ENCODE measurements around the gene RRBP1. TPM values are rescaled to one million over a fixed set of nuclear protein-coding genes. Genes with fewer than 3 reads are reported as not detected.

The RRBP1 gene
- total RNA-seq, 2 experiments from 2014 or later = 26.4 to 27.2 TPM

- Mint-ChIP-seq H3K4me1 (ENCODE audit: low read depth) (peaks cover 4% of the 10 kb centered on the region), H3K27me3 (no peaks in the 10 kb centered on the region), H3K27ac (no peak overlapping the region), H3K4me3 (no peak overlapping the region), H3K9me3 (no peaks in the 10 kb centered on the region), H3K36me3 (ENCODE audit: low read depth) (peaks cover 20% of the 10 kb centered on the region)
- Histone ChIP-seq H3K27ac (ENCODE audit: low read depth in 1 of 2, low read length in 2 of 2) (no peak overlapping the region), H3K36me3 (ENCODE audit: insufficient read depth, low read length) (peaks cover 40% of the 10 kb centered on the region), H3K27me3 (ENCODE audit: control insufficient read depth in 1 of 2, insufficient read depth in 2 of 2, low read length in 2 of 2) (no peaks in the 10 kb centered on the region), H3K4me1 (ENCODE audit: insufficient read depth, low read length) (peaks cover 6% of the 10 kb centered on the region), H3K9me3 (ENCODE audit: control insufficient read depth in 1 of 2, insufficient read depth in 1 of 2, low read length in 2 of 2) (no peaks in the 10 kb centered on the region), H3K4me3 (ENCODE audit: low read length) (no peak overlapping the region)
- CTCF ChIA-PET = interaction anchor here (1.3 to 1.5 kb wide), 2 partner anchors 82 to 114 kb away, joined by 6 to 9 read pairs; no protein-coding TSS in a partner anchor
- no peak for ATAC-seq (ENCODE audit: poor library complexity)
- no peak for TF ChIP-seq CTCF (IDR thresholded peaks at IDR 0.05)
- intact Hi-C loops (cut with DNase I, micrococcal nuclease) = no loop called here
- POLR2A ChIA-PET = interaction anchor here (1.3 kb wide), 1 partner anchor 113 kb away, joined by 3 read pairs; no protein-coding TSS in a partner anchor
- DNase-seq = peak in 1 of 14 experiments; percentile 4
Observed at GRCh38 chr20:17618673-17619013, 63.4 kb downstream of the RRBP1 start.

- peaks cover 4% of the 10 kb centered on the region for H3K4me1 Mint-ChIP-seq (ENCODE audit: low read depth)
- ChIA-PET POLR2A (interaction anchor here (1.3 kb wide), 1 partner anchor 113 kb away, joined by 3 read pairs; no protein-coding TSS in a partner anchor), CTCF (interaction anchor here (1.3 to 1.5 kb wide), 2 partner anchors 81 to 113 kb away, joined by 6 to 9 read pairs; no protein-coding TSS in a partner anchor)
- Histone ChIP-seq H3K4me1 (ENCODE audit: insufficient read depth, low read length) (peaks cover 7% of the 10 kb centered on the region), H3K36me3 (ENCODE audit: insufficient read depth, low read length) (peaks cover 38% of the 10 kb centered on the region), H3K4me3 (ENCODE audit: low read length) (no peak overlapping the region), H3K27ac (ENCODE audit: low read depth in 1 of 2, low read length in 2 of 2) (no peak overlapping the region), H3K27me3 (ENCODE audit: control insufficient read depth in 1 of 2, insufficient read depth in 2 of 2, low read length in 2 of 2) (no peaks in the 10 kb centered on the region), H3K9me3 (ENCODE audit: control insufficient read depth in 1 of 2, insufficient read depth in 1 of 2, low read length in 2 of 2) (no peaks in the 10 kb centered on the region)
- no peaks in the 10 kb centered on the region for H3K9me3 Mint-ChIP-seq
- TF ChIP-seq CTCF (IDR thresholded peaks at IDR 0.05) = peak; percentile 30
- DNase-seq (peak in 1 of 14 experiments; percentile 11), ATAC-seq (ENCODE audit: poor library complexity) (no peak)
- H3K27me3 Mint-ChIP-seq = no peaks in the 10 kb centered on the region
- H3K27ac Mint-ChIP-seq = no peak overlapping the region
- intact Hi-C loops (cut with DNase I, micrococcal nuclease) = loop anchor here (1.0 to 2.0 kb wide), 3 partner anchors 81 to 113 kb away; no protein-coding TSS in a partner anchor
- H3K4me3 Mint-ChIP-seq = no peak overlapping the region
- peaks cover 20% of the 10 kb centered on the region for H3K36me3 Mint-ChIP-seq (ENCODE audit: low read depth)
Observed at GRCh38 chr20:17617868-17618672, 64.0 kb downstream of the RRBP1 start.

GRCh38 chr20:17617212-17617867 is 64.7 kb downstream of the RRBP1 start:
- no peak overlapping the region for H3K4me3 Mint-ChIP-seq
- peaks cover 22% of the 10 kb centered on the region for H3K36me3 Mint-ChIP-seq (ENCODE audit: low read depth)
- H3K4me3 ChIP-seq (ENCODE audit: low read length) = no peak overlapping the region
- no peaks in the 10 kb centered on the region for H3K27me3 Mint-ChIP-seq
- H3K4me1 ChIP-seq (ENCODE audit: insufficient read depth, low read length) = peaks cover 14% of the 10 kb centered on the region
- H3K4me1 Mint-ChIP-seq (ENCODE audit: low read depth) = peaks cover 10% of the 10 kb centered on the region
- H3K9me3 Mint-ChIP-seq = no peaks in the 10 kb centered on the region
- DNase-seq (peak in 11 of 14 experiments; percentile 27 to 66 (median 45)), ATAC-seq (ENCODE audit: poor library complexity) (peak; percentile 55)
- peak overlapping the region; percentile 30 for H3K27ac Mint-ChIP-seq
- ChIA-PET CTCF (interaction anchor here (1.3 to 1.5 kb wide), 2 partner anchors 81 to 112 kb away, joined by 6 to 9 read pairs; no protein-coding TSS in a partner anchor), POLR2A (interaction anchor here (1.3 kb wide), 1 partner anchor 112 kb away, joined by 3 read pairs; no protein-coding TSS in a partner anchor)
- intact Hi-C loops (cut with DNase I, micrococcal nuclease) = loop anchor here (1.0 to 2.0 kb wide), 3 partner anchors 80 to 113 kb away; no protein-coding TSS in a partner anchor
- no peaks in the 10 kb centered on the region for H3K27me3 ChIP-seq (ENCODE audit: control insufficient read depth in 1 of 2, insufficient read depth in 2 of 2, low read length in 2 of 2)
- no peak overlapping the region for H3K27ac ChIP-seq (ENCODE audit: low read depth in 1 of 2, low read length in 2 of 2)
- TF ChIP-seq CTCF (IDR thresholded peaks at IDR 0.05) = peak; percentile 70
- H3K9me3 ChIP-seq (ENCODE audit: control insufficient read depth in 1 of 2, insufficient read depth in 1 of 2, low read length in 2 of 2) = no peaks in the 10 kb centered on the region
- peaks cover 36% of the 10 kb centered on the region for H3K36me3 ChIP-seq (ENCODE audit: insufficient read depth, low read length)
